LNCAP (cell line): ENCODE measurements around the gene TCEAL3.
A peak's percentile ranks its signal among the peaks of the same experiment; 100 is the strongest.

ENCODE experiments used
- CTCF ChIP-seq: fragments of 450-650 bp; IDR thresholded peaks from 2 replicates; pipeline ENCODE4 v1.5.1; 2017; ENCODE audit warnings: mild to moderate bottlenecking

TCEAL3 gene

GRCh38 chrX:103629318-103630170 is 21.8 kb downstream of the TCEAL3 start:
- peak; percentile 55; the same call in 1 of the 2 replicates for TF ChIP-seq CTCF

- no peak for TF ChIP-seq CTCF
Measured at GRCh38 chrX:103630171-103630511, 22.4 kb downstream of the TCEAL3 start.

GRCh38 chrX:103631145-103631544 is 23.4 kb downstream of the TCEAL3 start:
- no peak for TF ChIP-seq CTCF

GRCh38 chrX:103635436-103635835 is 27.7 kb downstream of the TCEAL3 start:
- no peak for TF ChIP-seq CTCF

GRCh38 chrX:103637604-103638338 is 30.0 kb downstream of the TCEAL3 start:
- no peak for TF ChIP-seq CTCF

GRCh38 chrX:103640401-103641155 is 32.8 kb downstream of the TCEAL3 start:
- no peak for TF ChIP-seq CTCF

- no peak for TF ChIP-seq CTCF
Measured at GRCh38 chrX:103644125-103644524, 36.4 kb downstream of the TCEAL3 start.
